Breast epithelium (tissue), 3 donors: ENCODE data around the gene SYNDIG1.

Source experiments
- POLR2AphosphoS5 ChIP-seq, 3 donors: sonication (generic); formaldehyde crosslinking; IDR thresholded peaks; one replicate each; pipeline ENCODE4 v1.6.1; 2017; ENCODE audit warnings: antibody characterized with exemption in 3 of 3
- TF ChIP-seq, protein P1 (sequence below), 3 donors: fragments of 450-650 bp; IDR thresholded peaks; one replicate each; pipeline ENCODE4 v1.5.1; 2016 to 2017; ENCODE audit warnings: antibody characterized with exemption in 3 of 3, mild to moderate bottlenecking in 3 of 3, moderate library complexity in 3 of 3

DNA sequence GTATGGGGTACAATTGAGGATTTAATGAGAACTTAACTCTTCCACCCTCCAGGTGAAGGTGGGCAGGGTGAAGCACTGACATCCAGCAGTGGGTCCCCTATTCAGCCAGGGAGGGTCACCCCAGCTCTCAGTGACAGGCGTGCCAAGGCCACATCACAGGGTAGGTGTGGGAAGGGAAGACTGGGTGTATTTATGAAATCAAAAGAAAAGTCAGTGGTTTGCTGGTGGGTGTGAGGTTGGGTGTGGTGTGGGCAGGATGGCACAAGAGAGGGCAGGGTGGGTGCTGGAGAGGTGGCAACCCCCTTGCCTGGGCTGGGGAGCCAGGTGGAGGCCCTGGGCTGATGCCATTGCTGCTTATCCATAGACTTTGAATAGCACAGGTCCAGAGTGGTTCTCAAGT is 16.6 kb downstream of the SYNDIG1 start:
- TF ChIP-seq, protein P1, sequence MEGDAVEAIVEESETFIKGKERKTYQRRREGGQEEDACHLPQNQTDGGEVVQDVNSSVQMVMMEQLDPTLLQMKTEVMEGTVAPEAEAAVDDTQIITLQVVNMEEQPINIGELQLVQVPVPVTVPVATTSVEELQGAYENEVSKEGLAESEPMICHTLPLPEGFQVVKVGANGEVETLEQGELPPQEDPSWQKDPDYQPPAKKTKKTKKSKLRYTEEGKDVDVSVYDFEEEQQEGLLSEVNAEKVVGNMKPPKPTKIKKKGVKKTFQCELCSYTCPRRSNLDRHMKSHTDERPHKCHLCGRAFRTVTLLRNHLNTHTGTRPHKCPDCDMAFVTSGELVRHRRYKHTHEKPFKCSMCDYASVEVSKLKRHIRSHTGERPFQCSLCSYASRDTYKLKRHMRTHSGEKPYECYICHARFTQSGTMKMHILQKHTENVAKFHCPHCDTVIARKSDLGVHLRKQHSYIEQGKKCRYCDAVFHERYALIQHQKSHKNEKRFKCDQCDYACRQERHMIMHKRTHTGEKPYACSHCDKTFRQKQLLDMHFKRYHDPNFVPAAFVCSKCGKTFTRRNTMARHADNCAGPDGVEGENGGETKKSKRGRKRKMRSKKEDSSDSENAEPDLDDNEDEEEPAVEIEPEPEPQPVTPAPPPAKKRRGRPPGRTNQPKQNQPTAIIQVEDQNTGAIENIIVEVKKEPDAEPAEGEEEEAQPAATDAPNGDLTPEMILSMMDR (IDR thresholded peaks at IDR 0.05), result no peak
- no peak for TF ChIP-seq POLR2AphosphoS5 (IDR thresholded peaks at IDR 0.05)
